ENCODE results near the gene ENHO. TPM values are rescaled to one million over a fixed set of nuclear protein-coding genes. Genes with fewer than 3 reads are reported as not detected.
"Not testable (repeated sequence)": the region's sequence is repeated elsewhere in the genome, so short reads cannot be mapped to it uniquely, and the experiment has no call there.

ENHO gene
- total RNA-seq, 1 donor from 2014 or later: 0.07 TPM

- DNase-seq (ENCODE audit: low read depth, low spot score): not testable (repeated sequence)
Measured at GRCh38 chr9:34532041-34532440, 9.3 kb upstream of the ENHO start.

- DNase-seq (ENCODE audit: low read depth, low spot score): no peak
Measured at GRCh38 chr9:34526026-34526425, 3.2 kb upstream of the ENHO start.

GRCh38 chr9:34524349-34524748 is 1.6 kb upstream of the ENHO start:
- no peak for DNase-seq (ENCODE audit: low read depth, low spot score)

GRCh38 chr9:34522091-34522887 is 501 bp downstream of the ENHO start:
- DNase-seq (ENCODE audit: low read depth, low spot score): no peak

- DNase-seq (ENCODE audit: low read depth, low spot score): no peak
Measured at GRCh38 chr9:34521406-34522045, 1.3 kb downstream of the ENHO start.

- no peak for DNase-seq (ENCODE audit: low read depth, low spot score)
Measured at GRCh38 chr9:34520505-34521385, 2.0 kb downstream of the ENHO start.

- no peak for DNase-seq (ENCODE audit: low read depth, low spot score)
Measured at GRCh38 chr9:34520096-34520495, 2.7 kb downstream of the ENHO start.

- no peak for DNase-seq (ENCODE audit: low read depth, low spot score)
Measured at GRCh38 chr9:34519321-34520020, 3.3 kb downstream of the ENHO start.

- DNase-seq (ENCODE audit: low read depth, low spot score): no peak
Measured at GRCh38 chr9:34518896-34519295, 3.9 kb downstream of the ENHO start.

GRCh38 chr9:34518110-34518616 is 4.6 kb downstream of the ENHO start:
- DNase-seq (ENCODE audit: low read depth, low spot score): no peak

- no peak for DNase-seq (ENCODE audit: low read depth, low spot score)
Measured at GRCh38 chr9:34517185-34517584, 5.6 kb downstream of the ENHO start.

- no peak for DNase-seq (ENCODE audit: low read depth, low spot score)
Measured at GRCh38 chr9:34515959-34516358, 6.8 kb downstream of the ENHO start.

GRCh38 chr9:34514816-34515215 is 8.0 kb downstream of the ENHO start:
- no peak for DNase-seq (ENCODE audit: low read depth, low spot score)

- no peak for DNase-seq (ENCODE audit: low read depth, low spot score)
Measured at GRCh38 chr9:34514401-34514800, 8.4 kb downstream of the ENHO start.

- DNase-seq (ENCODE audit: low read depth, low spot score): no peak
Measured at GRCh38 chr9:34513567-34514214, 9.1 kb downstream of the ENHO start.

GRCh38 chr9:34512131-34513078 is 10.4 kb downstream of the ENHO start:
- no peak for DNase-seq (ENCODE audit: low read depth, low spot score)

GRCh38 chr9:34510497-34511468 is 12.0 kb downstream of the ENHO start:
- DNase-seq (ENCODE audit: low read depth, low spot score): no peak

GRCh38 chr9:34508951-34509350 is 13.8 kb downstream of the ENHO start:
- DNase-seq (ENCODE audit: low read depth, low spot score): no peak
